OCI-LY7 (cell line): ENCODE data around the gene RHBDL2. TPM values are rescaled to one million over a fixed set of nuclear protein-coding genes. Genes with fewer than 3 reads are reported as not detected.
"Not testable (repeated sequence)": the region's sequence is repeated elsewhere in the genome, so short reads cannot be mapped to it uniquely, and the experiment has no call there.

ENCODE experiments used
- BruUV-seq: library from RNA; stranded (reverse); fragments of 400-500 nt; replicated peaks from 2 replicates; lab custom pipeline; 2021; lab: Mats Ljungman, UMichigan
- CTCF ChIA-PET: fragments of 300-600 bp; sonication (Branson Sonifier 250); formaldehyde crosslinking; loops from one replicate; lab custom pipeline; 2022; ENCODE audit warnings: antibody characterized with exemption; ENCODE audit not compliant: unreplicated experiment; lab: Charles Lee
- POLR2A ChIA-PET: fragments of 300-600 bp; sonication (Branson Sonifier 250); formaldehyde crosslinking; loops from one replicate; lab custom pipeline; 2022; ENCODE audit warnings: antibody characterized with exemption; lab: Charles Lee
- DNase-seq: peaks from one replicate; pipeline ENCODE4 v3.0.0-alpha.2; 2015; ENCODE audit warnings: low spot score
- H2AFZ ChIP-seq: fragments of 200-600 bp; sonication (generic), shearing (Covaris generic); 2 replicates; pipeline ENCODE4 v1.6.1; 2014; ENCODE audit warnings: mild to moderate bottlenecking, antibody characterized with exemption, low read length, moderate library complexity
- H3K27ac ChIP-seq: fragments of 200-600 bp; sonication (generic); 2 replicates; pipeline ENCODE4 v1.5.1; 2014; ENCODE audit warnings: mixed run types, low read depth, mild to moderate bottlenecking, moderate library complexity, low read length, inconsistent platforms; ENCODE audit not compliant: poor library complexity, severe bottlenecking
- H3K36me3 ChIP-seq: fragments of 200-600 bp; sonication (generic); 2 replicates; pipeline ENCODE4 v1.6.1; 2014; ENCODE audit warnings: mild to moderate bottlenecking, antibody characterized with exemption, low read length, moderate library complexity, mixed read lengths; ENCODE audit not compliant: insufficient read depth
- H3K4me1 ChIP-seq: fragments of 200-600 bp; sonication (generic); 2 replicates; pipeline ENCODE4 v1.5.1; 2014; ENCODE audit warnings: mild to moderate bottlenecking, low read length; ENCODE audit not compliant: insufficient read depth, poor library complexity, severe bottlenecking
- H3K4me2 ChIP-seq: fragments of 200-600 bp; sonication (generic); 2 replicates; pipeline ENCODE4 v1.6.1; 2014; ENCODE audit warnings: mild to moderate bottlenecking, low read length
- H3K4me3 ChIP-seq: fragments of 200-600 bp; sonication (generic); 2 replicates; pipeline ENCODE4 v1.5.1; 2014; ENCODE audit warnings: mild to moderate bottlenecking, low read depth, low read length; ENCODE audit not compliant: poor library complexity, severe bottlenecking
- H3K79me2 ChIP-seq: fragments of 200-600 bp; sonication (generic); 2 replicates; pipeline ENCODE4 v1.6.1; 2016; ENCODE audit warnings: low read depth, mild to moderate bottlenecking, low read length, moderate library complexity, mixed read lengths; ENCODE audit not compliant: insufficient read depth
- H3K9me2 ChIP-seq: fragments of 200-600 bp; sonication (generic); 2 replicates; pipeline ENCODE4 v1.6.1; 2016; ENCODE audit warnings: mild to moderate bottlenecking, low read length, mixed read lengths; ENCODE audit not compliant: insufficient read depth
- H3K9me3 ChIP-seq: fragments of 200-600 bp; sonication (generic); 2 replicates; pipeline ENCODE4 v1.6.1; 2014; ENCODE audit warnings: mild to moderate bottlenecking, mixed run types, low read length, mixed read lengths
- H4K20me1 ChIP-seq: fragments of 200-600 bp; sonication (generic); 2 replicates; pipeline ENCODE4 v1.6.1; 2014; ENCODE audit warnings: mild to moderate bottlenecking, antibody characterized with exemption, low read length, moderate library complexity, mixed read lengths; ENCODE audit not compliant: insufficient read depth
- CTCF ChIP-seq: fragments of 200-600 bp; sonication (generic); conservative IDR thresholded peaks from 2 replicates; pipeline ENCODE4 v1.5.1; 2014; ENCODE audit warnings: mild to moderate bottlenecking, antibody characterized with exemption, low read length, moderate library complexity, mixed read lengths
- EZH2phosphoT487 ChIP-seq: fragments of 200-600 bp; sonication (generic); IDR thresholded peaks from 2 replicates; pipeline ENCODE4 v1.6.1; 2018; ENCODE audit warnings: low read depth, borderline replicate concordance, mild to moderate bottlenecking, mixed run types, antibody characterized with exemption, low read length, moderate library complexity, mixed read lengths
- intact Hi-C: fragments of 100-400 bp; cut with micrococcal nuclease; formaldehyde crosslinking; loops from one replicate; pipeline ENCODE4 v1.10.0; 2022; ENCODE audit not compliant: unreplicated experiment
- total RNA-seq, 2 experiments: library from RNA; depleted of rRNA in 1 of 2; stranded (reverse); fragments of >200 nt in 1 of 2; shearing (Covaris generic) in 1 of 2; gene quantifications; 2 replicates each; pipeline ENCODE4 v1.2.3, GENCODE V29; 2014 to 2022

RHBDL2 gene
- total RNA-seq, 2 experiments from 2014 or later = not detected

DNA sequence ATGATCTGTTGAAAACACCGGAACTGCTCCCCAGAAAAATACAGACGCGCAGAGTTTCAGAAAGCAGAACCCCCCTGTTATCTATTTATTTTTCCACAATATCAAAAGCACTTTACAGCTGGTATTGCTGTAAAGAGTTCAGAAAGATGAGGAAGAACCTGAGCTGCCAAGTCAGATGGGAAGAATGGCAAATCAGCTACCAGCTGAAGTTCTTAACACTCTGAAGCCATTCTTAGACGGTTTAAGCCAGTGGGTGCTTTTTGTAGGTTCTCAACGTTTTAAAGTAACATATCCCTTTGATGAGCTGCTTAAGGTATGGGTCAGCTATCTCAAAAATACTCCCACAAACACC lies 48.7 kb upstream of the RHBDL2 start:
- H3K27ac ChIP-seq = peak overlapping the region; percentile 46

DNA sequence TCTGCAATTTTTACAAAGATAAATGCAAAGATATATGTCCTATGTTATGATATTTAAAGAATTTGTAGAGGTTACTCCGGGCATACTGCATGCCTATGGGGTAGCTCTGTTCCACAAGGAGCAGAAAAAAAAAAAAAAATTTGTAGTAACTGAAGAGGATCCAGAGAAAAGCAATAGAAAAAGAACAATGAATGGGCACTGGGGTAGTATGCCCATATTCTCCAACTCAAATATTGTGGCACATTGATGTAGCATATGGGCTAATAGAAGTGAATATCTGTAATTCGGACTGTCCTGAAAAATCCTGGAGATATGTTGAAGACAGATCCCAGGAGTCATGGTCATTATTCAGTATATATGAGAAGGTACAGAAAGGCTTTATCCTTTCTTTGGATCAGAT lies 48.3 kb upstream of the RHBDL2 start:
- no peak for DNase-seq
- CTCF ChIA-PET = no interaction called here
- Histone ChIP-seq H3K9me2 (no peaks in the 10 kb centered on the region), H3K9me3 (no peaks in the 10 kb centered on the region), H4K20me1 (peaks cover 13% of the 10 kb centered on the region), H3K36me3 (peaks cover 24% of the 10 kb centered on the region), H3K4me3 (peak overlapping the region; percentile 62), H2AFZ (peak overlapping the region; percentile 80; the same call in 1 of the 2 replicates), H3K79me2 (peaks cover 37% of the 10 kb centered on the region), H3K27ac (peak overlapping the region; percentile 46), H3K4me2 (peak overlapping the region; percentile 77), H3K4me1 (peaks cover 19% of the 10 kb centered on the region)
- BruUV-seq = no TSS peak
- no peak for TF ChIP-seq CTCF
- no peak for TF ChIP-seq EZH2phosphoT487
- POLR2A ChIA-PET = interaction anchor here (0.6 to 0.8 kb wide), 5 partner anchors 13 to 1050 kb away, joined by 3 to 4 read pairs (median 3); partner anchors contain the start of gene NDUFS5
- intact Hi-C loops = loop anchor here (5.0 kb wide), 1 partner anchor 102 kb away; no protein-coding TSS in a partner anchor

More for the DNA sequence above, 48.7 kb upstream of the RHBDL2 start:
- no TSS peak for BruUV-seq
- Histone ChIP-seq H4K20me1 (peaks cover 13% of the 10 kb centered on the region), H3K9me3 (no peaks in the 10 kb centered on the region), H3K9me2 (no peaks in the 10 kb centered on the region), H3K4me2 (peak overlapping the region; percentile 77), H3K4me3 (peak overlapping the region; percentile 62), H3K79me2 (peaks cover 41% of the 10 kb centered on the region), H2AFZ (peak overlapping the region; percentile 80; the same call in 1 of the 2 replicates), H3K36me3 (peaks cover 28% of the 10 kb centered on the region), H3K4me1 (peaks cover 19% of the 10 kb centered on the region)
- CTCF ChIA-PET = no interaction called here
- POLR2A ChIA-PET = interaction anchor here (0.6 to 0.8 kb wide), 8 partner anchors 12 to 1236 kb away, joined by 3 to 5 read pairs (median 4); partner anchors contain the start of gene NDUFS5
- peak; percentile 46 for DNase-seq
- intact Hi-C loops = loop anchor here (5.0 kb wide), 1 partner anchor 102 kb away; no protein-coding TSS in a partner anchor
- no peak for TF ChIP-seq EZH2phosphoT487
- no peak for TF ChIP-seq CTCF

DNA sequence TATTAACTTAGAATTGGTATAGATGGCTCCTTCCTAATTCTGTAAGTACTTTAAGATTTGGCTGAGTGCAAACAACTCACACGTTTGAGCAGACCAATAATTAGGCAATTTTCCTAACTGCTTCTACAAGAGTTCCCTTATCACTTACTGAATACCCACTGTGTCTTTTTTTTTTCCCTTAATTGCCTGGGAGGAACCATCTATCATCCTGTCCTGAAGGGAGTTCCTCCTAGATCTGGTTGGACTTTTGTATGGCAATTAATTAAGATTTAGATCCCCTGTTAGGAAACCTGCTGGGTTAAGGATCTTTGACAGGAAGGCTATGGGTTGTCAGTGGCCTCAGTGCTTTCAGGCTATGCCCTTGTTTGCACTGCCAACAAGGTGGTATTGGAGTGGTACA lies 37.8 kb upstream of the RHBDL2 start:
- H3K4me1 ChIP-seq, CTCF ChIA-PET, H3K27ac ChIP-seq, H3K4me2 ChIP-seq, BruUV-seq, H3K4me3 ChIP-seq, POLR2A ChIA-PET, H2AFZ ChIP-seq, H3K36me3 ChIP-seq, intact Hi-C loops, H3K9me3 ChIP-seq, H3K9me2 ChIP-seq, DNase-seq, H4K20me1 ChIP-seq, H3K79me2 ChIP-seq: not testable (repeated sequence)

- CTCF ChIA-PET, H3K4me2 ChIP-seq, H3K4me3 ChIP-seq, H3K9me2 ChIP-seq, H4K20me1 ChIP-seq, DNase-seq, H3K36me3 ChIP-seq, H2AFZ ChIP-seq, POLR2A ChIA-PET, H3K4me1 ChIP-seq, BruUV-seq, H3K9me3 ChIP-seq, H3K27ac ChIP-seq, intact Hi-C loops, H3K79me2 ChIP-seq: not testable (repeated sequence)
Measured at GRCh38 chr1:38978245-38978542, 36.6 kb upstream of the RHBDL2 start.

- H3K9me3 ChIP-seq, H3K4me1 ChIP-seq, H3K36me3 ChIP-seq, H3K27ac ChIP-seq, H3K4me2 ChIP-seq, intact Hi-C loops, H3K79me2 ChIP-seq, DNase-seq, H4K20me1 ChIP-seq, H2AFZ ChIP-seq, H3K4me3 ChIP-seq, CTCF ChIA-PET, BruUV-seq, H3K9me2 ChIP-seq: not testable (repeated sequence)
- POLR2A ChIA-PET = interaction anchor here (1.1 kb wide), 1 partner anchor 13 kb away, joined by 4 read pairs; no protein-coding TSS in a partner anchor
Measured at GRCh38 chr1:38977399-38978244, 36.0 kb upstream of the RHBDL2 start.
